HL-60 (cell line): ENCODE measurements around the gene MEIOB.
"Not testable (repeated sequence)": the region's sequence is repeated elsewhere in the genome, so short reads cannot be mapped to it uniquely, and the experiment has no call there.

Experiments
- DNase-seq, 2 experiments: peaks; one replicate each; pipeline ENCODE4 v3.0.0-alpha.2; 2010 to 2020; ENCODE audit warnings: low read depth in 1 of 2, low spot score in 1 of 2
- H3K27ac ChIP-seq: fragments of 250-450 bp; sonication (Bioruptor Pico); replicated peaks from 2 replicates; pipeline ENCODE4 v1.5.1; 2020; ENCODE audit warnings: mild to moderate bottlenecking, moderate library complexity
- H3K27me3 ChIP-seq: fragments of 250-450 bp; sonication (Bioruptor Pico); 2 replicates; pipeline ENCODE4 v1.5.1; 2021; ENCODE audit warnings: mild to moderate bottlenecking, moderate library complexity; ENCODE audit not compliant: insufficient read depth, poor library complexity, severe bottlenecking
- H3K4me3 ChIP-seq: replicated peaks from 2 replicates; pipeline ENCODE4 v1.5.1; 2011; ENCODE audit warnings: mild to moderate bottlenecking, control low read depth, low read length; ENCODE audit not compliant: insufficient read depth
- CTCF ChIP-seq: IDR thresholded peaks from one replicate; pipeline ENCODE4 v1.5.1; 2011; ENCODE audit warnings: low read length, control low read depth, inconsistent platforms; ENCODE audit not compliant: insufficient read depth
- GABPA ChIP-seq: IDR thresholded peaks from 2 replicates; pipeline ENCODE4 v1.6.1; 2012; ENCODE audit warnings: low read depth
- POLR2AphosphoS5 ChIP-seq: IDR thresholded peaks from 2 replicates; pipeline ENCODE4 v1.6.1; 2012; ENCODE audit warnings: low read depth
- REST ChIP-seq: IDR thresholded peaks from 2 replicates; pipeline ENCODE4 v1.6.1; 2012; ENCODE audit warnings: low read depth; ENCODE audit not compliant: insufficient replicate concordance
- SPI1 ChIP-seq: IDR thresholded peaks from 2 replicates; pipeline ENCODE4 v1.6.1; 2012; ENCODE audit warnings: low read depth, mild to moderate bottlenecking, borderline replicate concordance

The MEIOB gene

GRCh38 chr16:1808691-1809090 is 63.3 kb downstream of the MEIOB start:
- Histone ChIP-seq H3K27ac (no peak overlapping the region), H3K27me3 (no peaks in the 10 kb centered on the region), H3K4me3 (no peak overlapping the region)
- no peak for TF ChIP-seq POLR2AphosphoS5
- TF ChIP-seq GABPA: no peak
- TF ChIP-seq REST: no peak
- no peak for TF ChIP-seq SPI1
- TF ChIP-seq CTCF: no peak
- DNase-seq: no peak

- H3K27ac ChIP-seq: no peak overlapping the region
- TF ChIP-seq GABPA: no peak
- no peak for TF ChIP-seq REST
- no peak for TF ChIP-seq CTCF
- no peak for TF ChIP-seq SPI1
- no peak for TF ChIP-seq POLR2AphosphoS5
- no peak for DNase-seq
Measured at GRCh38 chr16:1807626-1808025, 64.3 kb downstream of the MEIOB start.

GRCh38 chr16:1800701-1801100 is 71.3 kb downstream of the MEIOB start:
- H3K27ac ChIP-seq: no peak overlapping the region
- DNase-seq: no peak
- H3K27me3 ChIP-seq: no peaks in the 10 kb centered on the region
- TF ChIP-seq POLR2AphosphoS5: no peak
- no peak for TF ChIP-seq REST
- no peak for TF ChIP-seq SPI1
- TF ChIP-seq CTCF: no peak
- H3K4me3 ChIP-seq: no peak overlapping the region

More at GRCh38 chr16:1807626-1808025, 64.3 kb downstream of the MEIOB start:
- Histone ChIP-seq H3K4me3 (no peak overlapping the region), H3K27me3 (no peaks in the 10 kb centered on the region)

- H3K4me3 ChIP-seq, H3K27me3 ChIP-seq, H3K27ac ChIP-seq, DNase-seq: not testable (repeated sequence)
Measured at GRCh38 chr16:1799263-1799662, 72.7 kb downstream of the MEIOB start.
